Esophagus squamous epithelium (tissue), 5 donors: ENCODE results near the gene NMUR1. TPM values are rescaled to one million over a fixed set of nuclear protein-coding genes. Genes with fewer than 3 reads are reported as not detected.

Source experiments
- DNase-seq: peaks from one replicate; lab custom pipeline; 2025; lab: John Stamatoyannopoulos, UW
- H3K27ac ChIP-seq, 4 donors: fragments of 200-600 bp; sonication (generic); one replicate each; pipeline ENCODE4 v1.5.1; 2016 to 2019; ENCODE audit warnings: mild to moderate bottlenecking in 1 of 4
- H3K27me3 ChIP-seq, 4 donors: fragments of 200-600 bp; sonication (generic); 1 replicate in 3 of 4; 2 replicates in 1 of 4; pipeline versions ENCODE4 v1.5.1 to v1.6.0; 2017 to 2021; ENCODE audit warnings: antibody characterized with exemption in 1 of 4
- H3K36me3 ChIP-seq, 3 donors: fragments of 200-600 bp; sonication (generic); one replicate each; pipeline ENCODE4 v1.5.1; 2016 to 2019
- H3K4me1 ChIP-seq, 3 donors: fragments of 200-600 bp; sonication (generic); one replicate each; pipeline ENCODE4 v1.5.1; 2017 to 2019
- H3K4me3 ChIP-seq, 4 donors: fragments of 200-600 bp; sonication (generic); 1 replicate in 3 of 4; 2 replicates in 1 of 4; pipeline ENCODE4 v1.5.1; 2016 to 2019; ENCODE audit warnings: mild to moderate bottlenecking in 2 of 4, moderate library complexity in 1 of 4
- H3K9me3 ChIP-seq, 3 donors: fragments of 200-600 bp; sonication (generic); one replicate each; pipeline ENCODE4 v1.5.1; 2016 to 2019
- CTCF ChIP-seq, 6 experiments: fragments of 450-650 bp in 4 of 6; fragments of 200-600 bp in 2 of 6; sonication (generic) in 2 of 6; IDR thresholded peaks; one replicate each; pipeline ENCODE4 v1.5.1; 2016 to 2019; ENCODE audit warnings: antibody characterized with exemption in 6 of 6, mild to moderate bottlenecking in 4 of 6, moderate library complexity in 4 of 6
- POLR2A ChIP-seq, 4 donors: fragments of 450-650 bp; IDR thresholded peaks; one replicate each; pipeline ENCODE4 v1.6.1; 2017; ENCODE audit warnings: antibody characterized with exemption in 4 of 4, mild to moderate bottlenecking in 4 of 4, moderate library complexity in 3 of 4
- WGBS, 2 donors: methylation state at CpG; one replicate each; pipeline ENCODE4 v1.1.5; 2018; 5-methylcytosine and 5-hydroxymethylcytosine counted together
- intact Hi-C: fragments of 100-400 bp; cut with DNase I; formaldehyde crosslinking; loops from one replicate; pipeline ENCODE4 v1.15.0; 2022
- total RNA-seq, 4 donors: library from RNA; depleted of rRNA; stranded (reverse); fragments of >200 nt; gene quantifications; one replicate each; pipeline ENCODE4 v1.1.0, GENCODE V29; 2016
- donor health status: DM: yes; HTN: yes; CAD: no.

The NMUR1 gene
- total RNA-seq, 4 donors from 2014 or later = 0.15 to 1.5 TPM; not detected in 2

GRCh38 chr2:231552752-231553151, 22.5 kb upstream of the NMUR1 start:
- no peaks in the 10 kb centered on the region for H3K36me3 ChIP-seq
- H3K27me3 ChIP-seq = no peaks in the 10 kb centered on the region
- H3K27ac ChIP-seq = no peak overlapping the region
- peaks cover 0 to 11% (median 8%) of the 10 kb centered on the region in 3 donors for H3K9me3 ChIP-seq
- peaks cover 5 to 24% (median 14%) of the 10 kb centered on the region in 3 donors for H3K4me1 ChIP-seq
- TF ChIP-seq CTCF (IDR thresholded peaks at IDR 0.05) (no peak), POLR2A (IDR thresholded peaks at IDR 0.05) (no peak)
- no peak overlapping the region for H3K4me3 ChIP-seq
- no peak for DNase-seq
- intact Hi-C loops = loop anchor here (10.0 kb wide), 1 partner anchor 68 kb away; no protein-coding TSS in a partner anchor

GRCh38 chr2:231549446-231550239, 19.4 kb upstream of the NMUR1 start:
- peaks cover 5 to 24% (median 11%) of the 10 kb centered on the region in 3 donors for H3K4me1 ChIP-seq
- no peaks in the 10 kb centered on the region for H3K36me3 ChIP-seq
- no peaks in the 10 kb centered on the region for H3K27me3 ChIP-seq
- WGBS, 2 donors = 78 to 82% methylated on average over 9 to 13 of the region's 13 CpGs
- peaks cover 0 to 11% (median 8%) of the 10 kb centered on the region in 3 donors for H3K9me3 ChIP-seq
- DNase-seq = no peak
- no peak overlapping the region for H3K27ac ChIP-seq
- no peak overlapping the region for H3K4me3 ChIP-seq
- TF ChIP-seq CTCF (IDR thresholded peaks at IDR 0.05) = no peak
- no peak for TF ChIP-seq POLR2A (IDR thresholded peaks at IDR 0.05)
- intact Hi-C loops = loop anchor here (10.0 kb wide), 1 partner anchor 65 kb away; no protein-coding TSS in a partner anchor

- no peak overlapping the region for H3K4me3 ChIP-seq
- no peaks in the 10 kb centered on the region for H3K27me3 ChIP-seq
- H3K4me1 ChIP-seq = peaks cover 5 to 15% (median 5%) of the 10 kb centered on the region in 3 donors
- no peaks in the 10 kb centered on the region for H3K36me3 ChIP-seq
- TF ChIP-seq CTCF (IDR thresholded peaks at IDR 0.05) (no peak), POLR2A (IDR thresholded peaks at IDR 0.05) (no peak)
- WGBS, 2 donors = 54 to 64% methylated on average over 3 of the region's 3 CpGs
- no peak overlapping the region for H3K27ac ChIP-seq
- no peak for DNase-seq
- peaks cover 0 to 11% (median 8%) of the 10 kb centered on the region in 3 donors for H3K9me3 ChIP-seq
- intact Hi-C loops = no loop called here
These were observed 18.5 kb upstream of the NMUR1 start for GRCh38 chr2:231548752-231549151.

- intact Hi-C loops = no loop called here
These were observed 17.3 kb upstream of the NMUR1 start for GRCh38 chr2:231547315-231548110.

More at GRCh38 chr2:231547315-231548110, 17.3 kb upstream of the NMUR1 start:
- H3K27me3 ChIP-seq = peaks cover 0 to 5% (median 0%) of the 10 kb centered on the region in 4 donors
- TF ChIP-seq CTCF (IDR thresholded peaks at IDR 0.05) (no peak), POLR2A (IDR thresholded peaks at IDR 0.05) (no peak)
- no peaks in the 10 kb centered on the region for H3K36me3 ChIP-seq
- 89 to 95% methylated on average over 11 to 12 of the region's 12 CpGs for WGBS, 2 donors
- DNase-seq = no peak
- peaks cover 5 to 15% (median 5%) of the 10 kb centered on the region in 3 donors for H3K4me1 ChIP-seq
- no peak overlapping the region for H3K27ac ChIP-seq
- no peak overlapping the region for H3K4me3 ChIP-seq
- H3K9me3 ChIP-seq = peaks cover 0 to 14% (median 4%) of the 10 kb centered on the region in 3 donors
